HepG2 (cell line): ENCODE measurements around the gene MRPS5. TPM values are rescaled to one million over a fixed set of nuclear protein-coding genes. Genes with fewer than 3 reads are reported as not detected.

Source experiments
- CCDC6 ChIP-seq: sonication (generic); formaldehyde crosslinking; IDR thresholded peaks from 2 replicates; pipeline ENCODE4 v1.8.1; 2022; ENCODE audit warnings: mild to moderate bottlenecking, missing genetic modification reagents, moderate library complexity
- HNRNPH1 ChIP-seq: fragments of 200-400 bp; formaldehyde crosslinking; optimal IDR thresholded peaks from 2 replicates; pipeline ENCODE3; 2017; ENCODE audit warnings: mild to moderate bottlenecking, low read depth, low read length
- HNRNPUL1 ChIP-seq: fragments of 200-400 bp; formaldehyde crosslinking; IDR thresholded peaks from 2 replicates; pipeline ENCODE4 v1.6.1; 2017; ENCODE audit warnings: low read depth, mild to moderate bottlenecking, low read length, moderate library complexity
- HOXA9 ChIP-seq: sonication (generic); formaldehyde crosslinking; IDR thresholded peaks from 2 replicates; pipeline ENCODE4 v1.8.1; 2022; ENCODE audit warnings: missing genetic modification reagents, mild to moderate bottlenecking, moderate library complexity, borderline replicate concordance
- JDP2 ChIP-seq: sonication (generic); formaldehyde crosslinking; IDR thresholded peaks from 2 replicates; pipeline ENCODE4 v1.8.1; 2022; ENCODE audit warnings: missing genetic modification reagents, borderline replicate concordance
- JUND ChIP-seq: sonication (generic); formaldehyde crosslinking; IDR thresholded peaks from 2 replicates; pipeline ENCODE4 v1.8.0; 2022; ENCODE audit warnings: mild to moderate bottlenecking, missing genetic modification reagents
- MED1 ChIP-seq: sonication (generic); formaldehyde crosslinking; IDR thresholded peaks from 2 replicates; pipeline ENCODE4 v1.4.0; 2020; ENCODE audit warnings: missing genetic modification reagents
- NFRKB ChIP-seq: fragments of 450-650 bp; IDR thresholded peaks from 2 replicates; pipeline ENCODE4 v1.6.1; 2017
- RXRB ChIP-seq: IDR thresholded peaks from 2 replicates; pipeline ENCODE4 v1.6.1; 2016; ENCODE audit warnings: borderline replicate concordance, missing genetic modification reagents, missing compliant biosample characterization
- SNAI1 ChIP-seq: sonication (generic); formaldehyde crosslinking; IDR thresholded peaks from 2 replicates; pipeline ENCODE4 v1.5.0; 2020; ENCODE audit warnings: mild to moderate bottlenecking, missing genetic modification reagents, borderline replicate concordance
- ZFP82 ChIP-seq: sonication (generic); formaldehyde crosslinking; IDR thresholded peaks from 2 replicates; pipeline ENCODE4 v1.5.1; 2020; ENCODE audit warnings: mild to moderate bottlenecking, missing genetic modification reagents, borderline replicate concordance
- ZMYM2 ChIP-seq: sonication (generic); formaldehyde crosslinking; IDR thresholded peaks from 2 replicates; pipeline ENCODE4 v1.8.0; 2022; ENCODE audit warnings: mild to moderate bottlenecking, missing genetic modification reagents
- ZNF432 ChIP-seq: sonication (generic); formaldehyde crosslinking; IDR thresholded peaks from 2 replicates; pipeline ENCODE4 v1.5.0; 2020; ENCODE audit warnings: missing genetic modification reagents, mild to moderate bottlenecking, borderline replicate concordance
- ZNF607 ChIP-seq: sonication (generic); formaldehyde crosslinking; IDR thresholded peaks from 2 replicates; pipeline ENCODE4 v1.5.1; 2020; ENCODE audit warnings: missing genetic modification reagents, mild to moderate bottlenecking, borderline replicate concordance
- ZNF780A ChIP-seq: sonication (generic); formaldehyde crosslinking; IDR thresholded peaks from 2 replicates; pipeline ENCODE4 v1.8.0; 2022; ENCODE audit warnings: mild to moderate bottlenecking, missing genetic modification reagents, moderate library complexity
- polyA plus RNA-seq, 8 experiments: library from polyadenylated mRNA; depleted of rRNA in 3 of 8; stranded (reverse) in 7 of 8; unstranded in 1 of 8; fragments of >200 nt; fragmentation: Illumina TruSeq in 4 of 8; extraction: Trizol in 4 of 8; gene quantifications; 2 replicates each; pipeline versions ENCODE4 v1.2.1 to v1.2.3, GENCODE V29; 2011 to 2016; ENCODE audit warnings: low read depth in 4 of 8, missing spikeins in 1 of 8, mixed read lengths in 1 of 8; ENCODE audit not compliant: insufficient read depth in 1 of 8
- total RNA-seq, 5 experiments: library from RNA; depleted of rRNA; stranded (reverse); fragments of >200 nt; fragmentation: Illumina TruSeq; extraction: Trizol; gene quantifications; 2 replicates each; pipeline ENCODE4 v1.2.3, GENCODE V29; 2016; ENCODE audit warnings: low read depth in 1 of 5
- TF ChIP-seq, protein P1 (sequence below): sonication (generic); formaldehyde crosslinking; IDR thresholded peaks from 2 replicates; pipeline ENCODE4 v1.5.0; 2020; ENCODE audit warnings: missing genetic modification reagents
- TF ChIP-seq, protein P2 (sequence below): sonication (generic); formaldehyde crosslinking; IDR thresholded peaks from 2 replicates; pipeline ENCODE4 v1.8.0; 2022; ENCODE audit warnings: mild to moderate bottlenecking, missing genetic modification reagents, moderate library complexity
- TF ChIP-seq, protein P3 (sequence below): sonication (generic); formaldehyde crosslinking; IDR thresholded peaks from 2 replicates; pipeline ENCODE4 v1.5.0; 2020; ENCODE audit warnings: mild to moderate bottlenecking, low read depth, missing genetic modification reagents, borderline replicate concordance
- TF ChIP-seq, protein P4 (sequence below): sonication (generic); formaldehyde crosslinking; IDR thresholded peaks from 2 replicates; pipeline ENCODE4 v1.8.0; 2022; ENCODE audit warnings: mild to moderate bottlenecking, missing genetic modification reagents, borderline replicate concordance
- TF ChIP-seq, protein P5 (sequence below): sonication (generic); formaldehyde crosslinking; conservative IDR thresholded peaks from 2 replicates; pipeline ENCODE4 v1.4.0; 2020; ENCODE audit warnings: missing genetic modification reagents
- TF ChIP-seq, protein P6 (sequence below): IDR thresholded peaks from 2 replicates; pipeline ENCODE4 v1.6.1; 2016; ENCODE audit warnings: low read depth

The MRPS5 gene
- total and polyA plus RNA-seq, 2 of the 13 experiments (the other 11 are each of a cell fraction or from before 2014, with no cell fraction given), result 98.8 to 134 TPM

DNA sequence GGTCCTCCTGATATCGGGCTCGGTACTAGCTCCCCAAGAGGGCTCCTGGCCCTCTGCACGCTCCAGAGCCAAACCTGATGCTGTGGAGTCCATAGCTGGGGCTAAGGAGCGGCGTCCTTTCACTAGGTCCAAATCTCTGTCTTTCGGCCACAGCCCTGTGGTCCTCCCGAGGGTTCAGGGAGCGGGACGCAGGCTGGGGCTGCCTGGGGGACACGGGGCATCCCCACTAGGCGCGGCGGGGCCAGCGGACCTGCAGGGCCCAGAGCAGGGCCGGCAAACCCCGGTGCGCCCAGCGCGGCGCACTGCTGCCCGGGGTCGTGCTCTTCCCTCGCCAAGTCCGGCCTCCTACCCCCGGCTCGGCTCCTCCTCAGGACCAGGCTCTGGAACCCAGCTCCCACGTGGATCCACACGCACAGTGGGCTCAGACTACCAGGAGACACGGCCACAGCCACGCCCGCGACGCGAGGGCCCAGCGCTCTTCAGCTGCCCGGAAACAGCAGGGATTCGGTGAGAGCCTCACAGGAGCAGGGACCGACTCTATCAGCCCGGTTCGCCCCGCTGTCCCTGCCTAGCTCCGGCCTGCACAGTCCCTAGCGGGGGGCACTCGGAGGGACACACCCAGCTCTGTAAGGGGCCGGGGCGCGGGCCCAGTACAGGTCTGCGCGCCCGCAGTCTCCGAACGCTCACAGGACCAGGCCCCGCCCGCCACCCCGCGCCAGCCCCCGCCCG, 37.4 kb upstream of the MRPS5 start (continued):
- TF ChIP-seq, protein P1, sequence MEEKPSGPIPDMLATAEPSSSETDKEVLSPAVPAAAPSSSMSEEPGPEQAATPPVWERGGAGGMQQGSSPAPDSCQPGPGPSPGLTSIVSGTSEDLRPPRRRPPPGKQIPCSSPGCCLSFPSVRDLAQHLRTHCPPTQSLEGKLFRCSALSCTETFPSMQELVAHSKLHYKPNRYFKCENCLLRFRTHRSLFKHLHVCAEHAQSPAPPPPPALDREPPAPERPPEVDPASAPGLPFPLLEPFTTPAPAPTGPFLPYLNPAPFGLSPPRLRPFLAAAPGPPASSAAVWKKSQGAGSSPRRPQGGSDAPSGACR, result no peak; the same call in 1 of the 2 replicates
- TF ChIP-seq CCDC6 (CRISPR knock-in tag), result no peak
- TF ChIP-seq ZNF607 (CRISPR knock-in tag), result peak; percentile 69
- TF ChIP-seq HNRNPUL1, result no peak
- TF ChIP-seq NFRKB, result no peak
- 0 out of 2 replicates have a peak, but pooled peaks have one; percentile 52 for TF ChIP-seq HOXA9 (CRISPR knock-in tag)
- TF ChIP-seq ZFP82 (CRISPR knock-in tag), result no peak
- TF ChIP-seq ZNF780A, result no peak
- TF ChIP-seq, protein P2, sequence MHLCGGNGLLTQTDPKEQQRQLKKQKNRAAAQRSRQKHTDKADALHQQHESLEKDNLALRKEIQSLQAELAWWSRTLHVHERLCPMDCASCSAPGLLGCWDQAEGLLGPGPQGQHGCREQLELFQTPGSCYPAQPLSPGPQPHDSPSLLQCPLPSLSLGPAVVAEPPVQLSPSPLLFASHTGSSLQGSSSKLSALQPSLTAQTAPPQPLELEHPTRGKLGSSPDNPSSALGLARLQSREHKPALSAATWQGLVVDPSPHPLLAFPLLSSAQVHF, result 0 out of 2 replicates have a peak, but pooled peaks have one; percentile 45
- TF ChIP-seq, protein P3, sequence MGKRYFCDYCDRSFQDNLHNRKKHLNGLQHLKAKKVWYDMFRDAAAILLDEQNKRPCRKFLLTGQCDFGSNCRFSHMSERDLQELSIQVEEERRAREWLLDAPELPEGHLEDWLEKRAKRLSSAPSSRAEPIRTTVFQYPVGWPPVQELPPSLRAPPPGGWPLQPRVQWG, result no peak
- no peak for TF ChIP-seq MED1 (CRISPR knock-in tag)
- no peak for TF ChIP-seq JUND
- TF ChIP-seq ZNF432 (CRISPR knock-in tag), result no peak
- TF ChIP-seq, protein P4, sequence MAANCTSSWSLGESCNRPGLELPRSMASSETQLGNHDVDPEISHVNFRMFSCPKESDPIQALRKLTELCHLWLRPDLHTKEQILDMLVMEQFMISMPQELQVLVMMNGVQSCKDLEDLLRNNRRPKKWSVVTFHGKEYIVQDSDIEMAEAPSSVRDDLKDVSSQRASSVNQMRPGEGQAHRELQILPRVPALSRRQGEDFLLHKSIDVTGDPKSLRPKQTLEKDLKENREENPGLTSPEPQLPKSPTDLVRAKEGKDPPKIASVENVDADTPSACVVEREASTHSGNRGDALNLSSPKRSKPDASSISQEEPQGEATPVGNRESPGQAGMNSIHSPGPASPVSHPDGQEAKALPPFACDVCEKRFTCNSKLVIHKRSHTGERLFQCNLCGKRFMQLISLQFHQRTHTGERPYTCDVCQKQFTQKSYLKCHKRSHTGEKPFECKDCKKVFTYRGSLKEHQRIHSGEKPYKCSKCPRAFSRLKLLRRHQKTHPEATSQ (CRISPR knock-in tag), result no peak
- TF ChIP-seq RXRB (CRISPR knock-in tag), result no peak
- no peak for TF ChIP-seq ZMYM2 (CRISPR knock-in tag)
- peak; percentile 33 for TF ChIP-seq HNRNPH1
- no peak for TF ChIP-seq JDP2 (CRISPR knock-in tag)
- TF ChIP-seq, protein P5, sequence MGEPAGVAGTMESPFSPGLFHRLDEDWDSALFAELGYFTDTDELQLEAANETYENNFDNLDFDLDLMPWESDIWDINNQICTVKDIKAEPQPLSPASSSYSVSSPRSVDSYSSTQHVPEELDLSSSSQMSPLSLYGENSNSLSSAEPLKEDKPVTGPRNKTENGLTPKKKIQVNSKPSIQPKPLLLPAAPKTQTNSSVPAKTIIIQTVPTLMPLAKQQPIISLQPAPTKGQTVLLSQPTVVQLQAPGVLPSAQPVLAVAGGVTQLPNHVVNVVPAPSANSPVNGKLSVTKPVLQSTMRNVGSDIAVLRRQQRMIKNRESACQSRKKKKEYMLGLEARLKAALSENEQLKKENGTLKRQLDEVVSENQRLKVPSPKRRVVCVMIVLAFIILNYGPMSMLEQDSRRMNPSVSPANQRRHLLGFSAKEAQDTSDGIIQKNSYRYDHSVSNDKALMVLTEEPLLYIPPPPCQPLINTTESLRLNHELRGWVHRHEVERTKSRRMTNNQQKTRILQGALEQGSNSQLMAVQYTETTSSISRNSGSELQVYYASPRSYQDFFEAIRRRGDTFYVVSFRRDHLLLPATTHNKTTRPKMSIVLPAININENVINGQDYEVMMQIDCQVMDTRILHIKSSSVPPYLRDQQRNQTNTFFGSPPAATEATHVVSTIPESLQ, result no peak
- TF ChIP-seq, protein P6, sequence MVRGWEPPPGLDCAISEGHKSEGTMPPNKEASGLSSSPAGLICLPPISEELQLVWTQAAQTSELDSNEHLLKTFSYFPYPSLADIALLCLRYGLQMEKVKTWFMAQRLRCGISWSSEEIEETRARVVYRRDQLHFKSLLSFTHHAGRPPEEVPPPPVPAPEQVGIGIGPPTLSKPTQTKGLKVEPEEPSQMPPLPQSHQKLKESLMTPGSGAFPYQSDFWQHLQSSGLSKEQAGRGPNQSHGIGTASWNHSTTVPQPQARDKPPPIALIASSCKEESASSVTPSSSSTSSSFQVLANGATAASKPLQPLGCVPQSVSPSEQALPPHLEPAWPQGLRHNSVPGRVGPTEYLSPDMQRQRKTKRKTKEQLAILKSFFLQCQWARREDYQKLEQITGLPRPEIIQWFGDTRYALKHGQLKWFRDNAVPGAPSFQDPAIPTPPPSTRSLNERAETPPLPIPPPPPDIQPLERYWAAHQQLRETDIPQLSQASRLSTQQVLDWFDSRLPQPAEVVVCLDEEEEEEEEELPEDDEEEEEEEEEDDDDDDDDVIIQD (CRISPR knock-in tag), result no peak
- TF ChIP-seq SNAI1, result no peak
